Large intestine (tissue), 3 donors: ENCODE results near the gene UPF2. TPM values are rescaled to one million over a fixed set of nuclear protein-coding genes. Genes with fewer than 3 reads are reported as not detected.

ENCODE experiments used
- DNase-seq, 2 donors: peaks; one replicate each; pipeline versions ENCODE4 v3.0.0 to v3.0.0-alpha.2; 2013
- H3K27ac ChIP-seq: one replicate; pipeline ENCODE4 v1.5.1; 2013; ENCODE audit warnings: low read length
- H3K27me3 ChIP-seq: 2 replicates; pipeline ENCODE4 v1.6.1; 2013; ENCODE audit warnings: low read length; ENCODE audit not compliant: control insufficient read depth, insufficient read depth
- H3K36me3 ChIP-seq: 2 replicates; pipeline ENCODE4 v1.6.1; 2013; ENCODE audit warnings: low read length; ENCODE audit not compliant: control insufficient read depth, insufficient read depth
- H3K4me1 ChIP-seq: one replicate; pipeline ENCODE4 v1.6.1; 2013; ENCODE audit warnings: low read length; ENCODE audit not compliant: control insufficient read depth, insufficient read depth
- H3K4me3 ChIP-seq: one replicate; pipeline ENCODE4 v1.5.1; 2013; ENCODE audit warnings: low read length
- H3K9me3 ChIP-seq: one replicate; pipeline ENCODE4 v1.6.1; 2013; ENCODE audit warnings: mild to moderate bottlenecking, low read depth, low read length, moderate library complexity; ENCODE audit not compliant: control insufficient read depth
- WGBS: methylation state at CpG from one replicate; pipeline ENCODE4 v1.1.5; 2013; ENCODE audit warnings: low lambda C conversion rate; ENCODE audit not compliant: insufficient coverage; 5-methylcytosine and 5-hydroxymethylcytosine counted together
- polyA plus RNA-seq: library from polyadenylated mRNA; unstranded; fragments of 120-200 nt; gene quantifications from one replicate; pipeline ENCODE4 v1.2.1, GENCODE V29; 2013

Gene UPF2
- polyA plus RNA-seq, 1 donor: 20.9 TPM

- Histone ChIP-seq H3K36me3 (no peaks in the 10 kb centered on the region), H3K27ac (no peak overlapping the region), H3K9me3 (no peaks in the 10 kb centered on the region), H3K4me3 (no peak overlapping the region), H3K27me3 (no peaks in the 10 kb centered on the region), H3K4me1 (peaks cover 5% of the 10 kb centered on the region)
- 74% methylated on average over 3 of the region's 5 CpGs for WGBS
- DNase-seq: no peak
Measured at GRCh38 chr10:12045596-12045995, 3.0 kb upstream of the UPF2 start.

- Histone ChIP-seq H3K4me3 (peak overlapping the region; percentile 100), H3K36me3 (no peaks in the 10 kb centered on the region), H3K4me1 (peaks cover 5% of the 10 kb centered on the region), H3K27me3 (no peaks in the 10 kb centered on the region), H3K9me3 (no peaks in the 10 kb centered on the region), H3K27ac (peak overlapping the region; percentile 96)
- no CpG with 5 or more reads among the region's 31 CpGs for WGBS
- DNase-seq: peak in 1 of 2 donors; percentile 26
Measured at GRCh38 chr10:12042409-12042796, 206 bp downstream of the UPF2 start.

GRCh38 chr10:12041766-12042408, 722 bp downstream of the UPF2 start:
- WGBS: no CpG with 5 or more reads among the region's 26 CpGs
- peaks cover 5% of the 10 kb centered on the region for H3K4me1 ChIP-seq
- H3K27me3 ChIP-seq: no peaks in the 10 kb centered on the region
- DNase-seq: peak; percentile 31 to 60
- peak overlapping the region; percentile 100 for H3K4me3 ChIP-seq
- H3K36me3 ChIP-seq: no peaks in the 10 kb centered on the region
- H3K27ac ChIP-seq: peak overlapping the region; percentile 96
- no peaks in the 10 kb centered on the region for H3K9me3 ChIP-seq

GRCh38 chr10:12036073-12036655, 6.4 kb downstream of the UPF2 start:
- no peak for DNase-seq
- Histone ChIP-seq H3K9me3 (no peaks in the 10 kb centered on the region), H3K36me3 (peaks cover 30% of the 10 kb centered on the region), H3K4me3 (no peak overlapping the region), H3K4me1 (no peaks in the 10 kb centered on the region), H3K27me3 (no peaks in the 10 kb centered on the region), H3K27ac (no peak overlapping the region)
- no CpG with 5 or more reads among the region's 3 CpGs for WGBS

- Histone ChIP-seq H3K4me1 (no peaks in the 10 kb centered on the region), H3K9me3 (no peaks in the 10 kb centered on the region), H3K27me3 (no peaks in the 10 kb centered on the region), H3K27ac (no peak overlapping the region), H3K36me3 (peaks cover 55% of the 10 kb centered on the region), H3K4me3 (no peak overlapping the region)
- WGBS: 63% methylated on average over 1 of the region's 4 CpGs
- no peak for DNase-seq
Measured at GRCh38 chr10:12031404-12031803, 11.2 kb downstream of the UPF2 start.

- 100% methylated on average over 2 of the region's 2 CpGs for WGBS
Measured at GRCh38 chr10:12027539-12027938, 15.1 kb downstream of the UPF2 start.

GRCh38 chr10:12025591-12025990, 17.0 kb downstream of the UPF2 start:
- DNase-seq: no peak
- Histone ChIP-seq H3K4me3 (no peak overlapping the region), H3K36me3 (peaks cover 30% of the 10 kb centered on the region), H3K4me1 (peaks cover 3% of the 10 kb centered on the region), H3K27ac (no peak overlapping the region), H3K27me3 (no peaks in the 10 kb centered on the region), H3K9me3 (no peaks in the 10 kb centered on the region)
- no CpG with 5 or more reads among the region's 5 CpGs for WGBS

More at GRCh38 chr10:12027539-12027938, 15.1 kb downstream of the UPF2 start:
- DNase-seq: no peak
- Histone ChIP-seq H3K36me3 (peaks cover 31% of the 10 kb centered on the region), H3K27ac (no peak overlapping the region), H3K4me1 (peaks cover 3% of the 10 kb centered on the region), H3K27me3 (no peaks in the 10 kb centered on the region), H3K9me3 (no peaks in the 10 kb centered on the region), H3K4me3 (no peak overlapping the region)

- Histone ChIP-seq H3K4me3 (no peak overlapping the region), H3K36me3 (peaks cover 16% of the 10 kb centered on the region), H3K9me3 (no peaks in the 10 kb centered on the region), H3K27me3 (no peaks in the 10 kb centered on the region), H3K4me1 (peaks cover 3% of the 10 kb centered on the region), H3K27ac (no peak overlapping the region)
- DNase-seq: peak in 1 of 2 donors; percentile 37
- 17% methylated on average over 1 of the region's 1 CpG for WGBS
Measured at GRCh38 chr10:12022580-12023257, 19.9 kb downstream of the UPF2 start.

- H3K4me3 ChIP-seq: no peak overlapping the region
- H3K36me3 ChIP-seq: peaks cover 5% of the 10 kb centered on the region
- no peaks in the 10 kb centered on the region for H3K27me3 ChIP-seq
- no peaks in the 10 kb centered on the region for H3K9me3 ChIP-seq
- H3K27ac ChIP-seq: no peak overlapping the region
- no CpG with 5 or more reads among the region's 2 CpGs for WGBS
- peaks cover 3% of the 10 kb centered on the region for H3K4me1 ChIP-seq
- DNase-seq: no peak
Measured at GRCh38 chr10:12020574-12020973, 22.0 kb downstream of the UPF2 start.

- 96% methylated on average over 4 of the region's 9 CpGs for WGBS
- H3K36me3 ChIP-seq: peaks cover 5% of the 10 kb centered on the region
- no peak overlapping the region for H3K27ac ChIP-seq
Measured at GRCh38 chr10:12019283-12019971, 23.2 kb downstream of the UPF2 start.

More at GRCh38 chr10:12019283-12019971, 23.2 kb downstream of the UPF2 start:
- Histone ChIP-seq H3K27me3 (no peaks in the 10 kb centered on the region), H3K4me1 (peaks cover 3% of the 10 kb centered on the region), H3K9me3 (no peaks in the 10 kb centered on the region), H3K4me3 (no peak overlapping the region)
- DNase-seq: no peak
